OCI-LY3 (cell line): ENCODE data around the gene DLX4.

Experiments used
- H2AFZ ChIP-seq: fragments of 200-600, 300-600 bp; shearing (Covaris generic); 2 replicates; pipeline ENCODE4 v1.6.0; 2014; ENCODE audit warnings: antibody characterized with exemption, low read depth, low read length
- H3K27ac ChIP-seq: fragments of 200-600, 300-600 bp; sonication (generic); 2 replicates; pipeline ENCODE4 v1.5.1; 2014; ENCODE audit warnings: mild to moderate bottlenecking, low read length, moderate library complexity, mixed read lengths
- H3K27me3 ChIP-seq: fragments of 200-600, 300-600 bp; sonication (generic); 2 replicates; pipeline ENCODE4 v1.6.1; 2014; ENCODE audit warnings: low read depth, low read length, mixed read lengths
- H3K36me3 ChIP-seq: fragments of 200-600, 300-600 bp; sonication (generic); replicated peaks from 2 replicates; pipeline ENCODE3; 2014; ENCODE audit warnings: low read depth, low read length, mixed read lengths
- H3K4me1 ChIP-seq: fragments of 300-600, 200-600 bp; sonication (generic); 2 replicates; pipeline ENCODE4 v1.6.1; 2014; ENCODE audit warnings: low read length, mixed read lengths
- H3K4me2 ChIP-seq: fragments of 200-600, 300-600 bp; sonication (generic); 2 replicates; pipeline ENCODE4 v1.6.1; 2014; ENCODE audit warnings: low read length, mixed read lengths
- H3K4me3 ChIP-seq: fragments of 300-600, 200-600 bp; sonication (generic); 2 replicates; pipeline ENCODE4 v1.5.1; 2014; ENCODE audit warnings: antibody characterized with exemption, mild to moderate bottlenecking, low read length, moderate library complexity
- H3K79me2 ChIP-seq: fragments of 300-600, 200-600 bp; shearing (Covaris generic); 2 replicates; pipeline ENCODE4 v1.6.1; 2014; ENCODE audit warnings: mild to moderate bottlenecking, low read length, mixed read lengths
- H3K9ac ChIP-seq: fragments of 300-600, 200-600 bp; shearing (Covaris generic); 2 replicates; pipeline ENCODE4 v1.6.0; 2014; ENCODE audit warnings: mild to moderate bottlenecking, low read length, moderate library complexity
- H3K9me3 ChIP-seq: fragments of 200-600, 300-600 bp; shearing (Covaris generic); 2 replicates; pipeline ENCODE4 v1.6.1; 2014; ENCODE audit warnings: low read length, mixed read lengths; ENCODE audit not compliant: insufficient read depth
- H4K20me1 ChIP-seq: fragments of 200-600, 300-600 bp; sonication (generic); 2 replicates; pipeline ENCODE4 v1.6.1; 2016; ENCODE audit warnings: low read length, mixed read lengths; ENCODE audit not compliant: insufficient read depth
- CTCF ChIP-seq: fragments of 200-600, 300-600 bp; sonication (generic); IDR thresholded peaks from 2 replicates; pipeline ENCODE4 v1.5.1; 2014; ENCODE audit warnings: antibody characterized with exemption, low read length, low read depth
- EZH2phosphoT487 ChIP-seq: fragments of 200-600 bp; shearing (Covaris generic); IDR thresholded peaks from 2 replicates; pipeline ENCODE4 v1.6.1; 2018; ENCODE audit warnings: antibody characterized with exemption, mixed run types, low read depth

Gene DLX4

GRCh38 chr17:49966767-49967166 is 2.2 kb upstream of the DLX4 start:
- TF ChIP-seq CTCF (no peak), EZH2phosphoT487 (no peak)
- H3K4me1 ChIP-seq = peaks cover 11% of the 10 kb centered on the region
- H2AFZ ChIP-seq = no peak overlapping the region
- H3K27ac ChIP-seq = no peak overlapping the region
- H3K36me3 ChIP-seq = no peaks in the 10 kb centered on the region
- peaks cover 10% of the 10 kb centered on the region for H3K27me3 ChIP-seq
- H3K4me2 ChIP-seq = no peak overlapping the region
- H3K4me3 ChIP-seq = no peak overlapping the region
- no peak overlapping the region for H3K9ac ChIP-seq
- H3K9me3 ChIP-seq = no peaks in the 10 kb centered on the region
- H4K20me1 ChIP-seq = no peaks in the 10 kb centered on the region
- no peaks in the 10 kb centered on the region for H3K79me2 ChIP-seq

GRCh38 chr17:49967205-49967604 is 1.8 kb upstream of the DLX4 start:
- peaks cover 10% of the 10 kb centered on the region for H3K27me3 ChIP-seq
- H3K36me3 ChIP-seq = no peaks in the 10 kb centered on the region
- no peak for TF ChIP-seq EZH2phosphoT487
- no peak for TF ChIP-seq CTCF

GRCh38 chr17:49967621-49968404 is 1.2 kb upstream of the DLX4 start:
- TF ChIP-seq CTCF (no peak), EZH2phosphoT487 (no peak)
- peaks cover 6% of the 10 kb centered on the region; the same call in 1 of the 2 replicates for H3K4me1 ChIP-seq
- peak overlapping the region; percentile 97 for H3K4me3 ChIP-seq
- H3K79me2 ChIP-seq = no peaks in the 10 kb centered on the region
- H3K27ac ChIP-seq = no peak overlapping the region
- peak overlapping the region; percentile 98 for H3K9ac ChIP-seq
- peak overlapping the region; percentile 92 for H3K4me2 ChIP-seq
- H3K36me3 ChIP-seq = no peaks in the 10 kb centered on the region
- peaks cover 10% of the 10 kb centered on the region for H3K27me3 ChIP-seq
- no peaks in the 10 kb centered on the region for H3K9me3 ChIP-seq
- H2AFZ ChIP-seq = peak overlapping the region; percentile 90
- H4K20me1 ChIP-seq = no peaks in the 10 kb centered on the region

More at GRCh38 chr17:49967205-49967604, 1.8 kb upstream of the DLX4 start:
- H4K20me1 ChIP-seq = no peaks in the 10 kb centered on the region
- no peak overlapping the region for H3K27ac ChIP-seq
- no peaks in the 10 kb centered on the region for H3K79me2 ChIP-seq
- no peaks in the 10 kb centered on the region for H3K9me3 ChIP-seq
- H3K9ac ChIP-seq = no peak overlapping the region
- no peak overlapping the region for H3K4me3 ChIP-seq
- peaks cover 11% of the 10 kb centered on the region for H3K4me1 ChIP-seq
- H3K4me2 ChIP-seq = no peak overlapping the region
- no peak overlapping the region for H2AFZ ChIP-seq

- Histone ChIP-seq H3K27ac (peak overlapping the region; percentile 63), H3K9me3 (no peaks in the 10 kb centered on the region)
These were observed 421 bp upstream of the DLX4 start for GRCh38 chr17:49968405-49969133.

More at GRCh38 chr17:49968405-49969133, 421 bp upstream of the DLX4 start:
- Histone ChIP-seq H4K20me1 (no peaks in the 10 kb centered on the region), H3K79me2 (no peaks in the 10 kb centered on the region), H3K4me2 (peak overlapping the region; percentile 92), H3K9ac (peak overlapping the region; percentile 98), H3K27me3 (peaks cover 10% of the 10 kb centered on the region), H3K4me3 (peak overlapping the region; percentile 97), H3K36me3 (no peaks in the 10 kb centered on the region), H2AFZ (peak overlapping the region; percentile 90), H3K4me1 (peaks cover 6% of the 10 kb centered on the region; the same call in 1 of the 2 replicates)
- TF ChIP-seq EZH2phosphoT487 = no peak
- no peak for TF ChIP-seq CTCF
